ENCODE measurements around the gene CYBC1. TPM values are rescaled to one million over a fixed set of nuclear protein-coding genes. Genes with fewer than 3 reads are reported as not detected.

Gene CYBC1
- total and polyA plus RNA-seq, 9 of the 15 experiments (the other 6 are each of a cell fraction or from before 2014, with no cell fraction given): 1.3 to 71.8 (median 49.9) TPM

DNA sequence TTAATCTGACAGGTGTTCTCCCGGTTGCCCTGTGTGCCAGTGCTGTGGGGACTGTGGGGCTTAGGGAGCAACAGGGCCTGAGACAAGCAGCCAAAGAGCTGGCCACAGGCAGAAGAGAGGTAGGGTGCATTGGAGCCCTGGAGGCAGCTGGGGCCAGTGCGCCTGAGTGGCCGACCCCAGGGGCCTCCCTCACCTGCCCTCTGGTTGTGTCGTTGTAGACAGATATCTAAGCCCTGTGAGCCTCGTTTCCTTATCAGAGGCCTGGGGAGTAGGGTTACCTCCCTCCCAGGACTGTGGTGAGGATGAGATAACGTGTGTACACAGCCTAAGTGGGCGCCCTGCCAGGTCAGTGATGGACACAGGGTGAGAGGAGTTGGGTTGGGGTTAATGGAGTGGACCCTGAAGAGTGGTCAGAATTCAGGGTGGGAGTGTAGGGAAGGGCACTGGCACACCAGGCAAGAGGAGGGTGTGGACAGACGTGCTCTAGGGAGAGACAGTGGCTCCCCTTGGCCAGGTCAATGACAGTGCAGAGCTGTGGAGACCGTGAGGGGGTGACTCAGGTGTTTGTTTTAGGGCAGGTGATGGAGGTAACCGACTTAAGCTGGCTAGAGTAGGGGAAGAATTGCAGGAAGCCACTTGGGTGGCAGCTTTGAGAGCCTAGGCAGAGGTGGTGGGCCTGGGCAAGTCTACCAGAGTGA is 11.4 kb upstream of the CYBC1 start (continued):
- TF ChIP-seq FOXP1 (CRISPR knock-in tag; IDR thresholded peaks at IDR 0.05) (peak; percentile 78; the same call in 1 of the 2 replicates), ZNF274 (IDR thresholded peaks at IDR 0.05; ENCODE audit: borderline replicate concordance, low read depth, low read length) (no peak), SRSF9 (IDR thresholded peaks at IDR 0.05; ENCODE audit: borderline replicate concordance, low read depth, low read length) (no peak), ZNF830 (CRISPR knock-in tag; IDR thresholded peaks at IDR 0.05) (no peak), RBM15 (IDR thresholded peaks at IDR 0.05; ENCODE audit: insufficient read depth, low read length) (no peak), ZNF695 (CRISPR knock-in tag; IDR thresholded peaks at IDR 0.05) (no peak), NCOA2 (IDR thresholded peaks at IDR 0.05; ENCODE audit: partially characterized antibody in 2 of 2) (no peak), ARID2 (IDR thresholded peaks at IDR 0.05) (no peak), GABPA (tag; conservative IDR thresholded peaks at IDR 0.05; ENCODE audit: low read depth) (no peak), NR1H2 (CRISPR knock-in tag; IDR thresholded peaks at IDR 0.05) (no peak), ZNF561 (CRISPR knock-in tag; conservative IDR thresholded peaks at IDR 0.05) (no peak), SIX5 (IDR thresholded peaks at IDR 0.05; ENCODE audit: borderline replicate concordance in 1 of 2, insufficient read depth in 1 of 2, low read depth in 1 of 2, low read length in 2 of 2) (no peak), PCBP1 (IDR thresholded peaks at IDR 0.05; ENCODE audit: low read depth, low read length, poor library complexity, severe bottlenecking) (no peak)
- TF ChIP-seq, protein P1, sequence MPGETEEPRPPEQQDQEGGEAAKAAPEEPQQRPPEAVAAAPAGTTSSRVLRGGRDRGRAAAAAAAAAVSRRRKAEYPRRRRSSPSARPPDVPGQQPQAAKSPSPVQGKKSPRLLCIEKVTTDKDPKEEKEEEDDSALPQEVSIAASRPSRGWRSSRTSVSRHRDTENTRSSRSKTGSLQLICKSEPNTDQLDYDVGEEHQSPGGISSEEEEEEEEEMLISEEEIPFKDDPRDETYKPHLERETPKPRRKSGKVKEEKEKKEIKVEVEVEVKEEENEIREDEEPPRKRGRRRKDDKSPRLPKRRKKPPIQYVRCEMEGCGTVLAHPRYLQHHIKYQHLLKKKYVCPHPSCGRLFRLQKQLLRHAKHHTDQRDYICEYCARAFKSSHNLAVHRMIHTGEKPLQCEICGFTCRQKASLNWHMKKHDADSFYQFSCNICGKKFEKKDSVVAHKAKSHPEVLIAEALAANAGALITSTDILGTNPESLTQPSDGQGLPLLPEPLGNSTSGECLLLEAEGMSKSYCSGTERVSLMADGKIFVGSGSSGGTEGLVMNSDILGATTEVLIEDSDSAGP (CRISPR knock-in tag; IDR thresholded peaks at IDR 0.05): no peak
- TF ChIP-seq, protein P2, sequence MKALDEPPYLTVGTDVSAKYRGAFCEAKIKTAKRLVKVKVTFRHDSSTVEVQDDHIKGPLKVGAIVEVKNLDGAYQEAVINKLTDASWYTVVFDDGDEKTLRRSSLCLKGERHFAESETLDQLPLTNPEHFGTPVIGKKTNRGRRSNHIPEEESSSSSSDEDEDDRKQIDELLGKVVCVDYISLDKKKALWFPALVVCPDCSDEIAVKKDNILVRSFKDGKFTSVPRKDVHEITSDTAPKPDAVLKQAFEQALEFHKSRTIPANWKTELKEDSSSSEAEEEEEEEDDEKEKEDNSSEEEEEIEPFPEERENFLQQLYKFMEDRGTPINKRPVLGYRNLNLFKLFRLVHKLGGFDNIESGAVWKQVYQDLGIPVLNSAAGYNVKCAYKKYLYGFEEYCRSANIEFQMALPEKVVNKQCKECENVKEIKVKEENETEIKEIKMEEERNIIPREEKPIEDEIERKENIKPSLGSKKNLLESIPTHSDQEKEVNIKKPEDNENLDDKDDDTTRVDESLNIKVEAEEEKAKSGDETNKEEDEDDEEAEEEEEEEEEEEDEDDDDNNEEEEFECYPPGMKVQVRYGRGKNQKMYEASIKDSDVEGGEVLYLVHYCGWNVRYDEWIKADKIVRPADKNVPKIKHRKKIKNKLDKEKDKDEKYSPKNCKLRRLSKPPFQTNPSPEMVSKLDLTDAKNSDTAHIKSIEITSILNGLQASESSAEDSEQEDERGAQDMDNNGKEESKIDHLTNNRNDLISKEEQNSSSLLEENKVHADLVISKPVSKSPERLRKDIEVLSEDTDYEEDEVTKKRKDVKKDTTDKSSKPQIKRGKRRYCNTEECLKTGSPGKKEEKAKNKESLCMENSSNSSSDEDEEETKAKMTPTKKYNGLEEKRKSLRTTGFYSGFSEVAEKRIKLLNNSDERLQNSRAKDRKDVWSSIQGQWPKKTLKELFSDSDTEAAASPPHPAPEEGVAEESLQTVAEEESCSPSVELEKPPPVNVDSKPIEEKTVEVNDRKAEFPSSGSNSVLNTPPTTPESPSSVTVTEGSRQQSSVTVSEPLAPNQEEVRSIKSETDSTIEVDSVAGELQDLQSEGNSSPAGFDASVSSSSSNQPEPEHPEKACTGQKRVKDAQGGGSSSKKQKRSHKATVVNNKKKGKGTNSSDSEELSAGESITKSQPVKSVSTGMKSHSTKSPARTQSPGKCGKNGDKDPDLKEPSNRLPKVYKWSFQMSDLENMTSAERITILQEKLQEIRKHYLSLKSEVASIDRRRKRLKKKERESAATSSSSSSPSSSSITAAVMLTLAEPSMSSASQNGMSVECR (CRISPR knock-in tag; IDR thresholded peaks at IDR 0.05): no peak
- TF ChIP-seq, protein P3, sequence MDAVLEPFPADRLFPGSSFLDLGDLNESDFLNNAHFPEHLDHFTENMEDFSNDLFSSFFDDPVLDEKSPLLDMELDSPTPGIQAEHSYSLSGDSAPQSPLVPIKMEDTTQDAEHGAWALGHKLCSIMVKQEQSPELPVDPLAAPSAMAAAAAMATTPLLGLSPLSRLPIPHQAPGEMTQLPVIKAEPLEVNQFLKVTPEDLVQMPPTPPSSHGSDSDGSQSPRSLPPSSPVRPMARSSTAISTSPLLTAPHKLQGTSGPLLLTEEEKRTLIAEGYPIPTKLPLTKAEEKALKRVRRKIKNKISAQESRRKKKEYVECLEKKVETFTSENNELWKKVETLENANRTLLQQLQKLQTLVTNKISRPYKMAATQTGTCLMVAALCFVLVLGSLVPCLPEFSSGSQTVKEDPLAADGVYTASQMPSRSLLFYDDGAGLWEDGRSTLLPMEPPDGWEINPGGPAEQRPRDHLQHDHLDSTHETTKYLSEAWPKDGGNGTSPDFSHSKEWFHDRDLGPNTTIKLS (IDR thresholded peaks at IDR 0.05; ENCODE audit: borderline replicate concordance, low read depth): peak; percentile 33; the same call in 1 of the 2 replicates

Measured in K562 (cell line).